Pancreas (tissue), 10 donors: Measurements from ENCODE around the gene AXL. TPM values are rescaled to one million over a fixed set of nuclear protein-coding genes. Genes with fewer than 3 reads are reported as not detected.
A peak's percentile ranks its signal among the peaks of the same experiment; 100 is the strongest.

Source experiments
- ATAC-seq, 4 donors: fragments of 200-7000 bp; cut with Tn5 transposase; one replicate each; pipeline versions ENCODE4 v1.8.0 to v1.9.1; 2020; ENCODE audit warnings: mild to moderate bottlenecking in 4 of 4, moderate library complexity in 4 of 4
- DNase-seq, 6 donors: peaks; one replicate each; pipeline ENCODE4 v3.0.0-alpha.2; 2020
- FAIRE-seq: peaks from 2 replicates; lab custom pipeline; 2012; peaks lifted over from hg19 to GRCh38; lab: Jason Lieb, UNC
- H3K27ac ChIP-seq, 4 donors: fragments of 200-600 bp; sonication (generic); 1 replicate in 3 of 4; 2 replicates in 1 of 4; pipeline versions ENCODE4 v1.5.0 to v1.8.0; 2020
- H3K27me3 ChIP-seq, 4 donors: fragments of 200-600 bp; one replicate each; pipeline ENCODE4 v1.8.0; 2021
- H3K36me3 ChIP-seq, 3 donors: fragments of 200-600 bp; sonication (generic) in 1 of 3; one replicate each; pipeline versions ENCODE4 v1.5.0 to v1.8.0; 2020 to 2021
- H3K4me1 ChIP-seq, 3 donors: fragments of 200-600 bp; one replicate each; pipeline ENCODE4 v1.8.0; 2021
- H3K4me3 ChIP-seq, 4 donors: fragments of 200-600 bp; sonication (generic) in 2 of 4; one replicate each; pipeline versions ENCODE4 v1.5.0 to v1.8.0; 2020 to 2021
- H3K9me3 ChIP-seq, 4 donors: fragments of 200-600 bp; one replicate each; pipeline ENCODE4 v1.8.0; 2021
- CTCF ChIP-seq, 4 donors: fragments of 200-600 bp; sonication (generic) in 3 of 4; IDR thresholded peaks; one replicate each; pipeline versions ENCODE4 v1.5.0 to v1.8.0; 2021; ENCODE audit warnings: antibody characterized with exemption in 4 of 4
- WGBS, 2 donors: extraction: QIAGEN DNeasy Blood & Tissue Kit; methylation state at CpG; one replicate each; pipeline ENCODE4 v1.1.7; 2013; 5-methylcytosine and 5-hydroxymethylcytosine counted together
- intact Hi-C, 3 donors: fragments of 100-400 bp; cut with DNase I; formaldehyde crosslinking; loops; one replicate each; pipeline versions ENCODE4 v1.11.1 to v1.14.2; 2022
- polyA plus RNA-seq, 2 donors: library from polyadenylated mRNA; stranded (reverse); fragments of 200-250 nt; gene quantifications; one replicate each; pipeline ENCODE4 v1.2.3, GENCODE V29; 2013
- total RNA-seq, 6 donors: library from RNA; stranded (reverse); fragmentation: NEBNext Ultra II Directional in 4 of 6; extraction: Animal tissue kit (Norgen Biotek cat#: 25700) in 4 of 6; gene quantifications; one replicate each; pipeline versions ENCODE4 v1.2.1 to v1.2.4, GENCODE V29; 2021 to 2023
- donor health status: healthy with polysubstance abuse.
- donor health status: DM: no; HTN: no; CAD: no; lungs with moderate emphysema.
- donor health status: DM: no; HTN: no; CAD: no.
- donor health status: control.
- donor health status: control.
- donor health status: Bipolar disorder and iron deficiency.
- donor health status: DM: yes; HTN: yes; CAD: no.
- donor health status: DM: no; HTN: no; CAD: no.
- donor health status: DM: no; HTN: no; CAD: no.
- donor health status: DM: yes; HTN: yes; CAD: no.

Gene AXL
- total and polyA plus RNA-seq, 8 donors, result 1.2 to 16.6 (median 3.3) TPM

GRCh38 chr19:41299046-41299754 is 80.2 kb downstream of the AXL start:
- TF ChIP-seq CTCF (IDR thresholded peaks at IDR 0.05), result no peak
- peak in 1 of 4 donors; percentile 4 for ATAC-seq
- Histone ChIP-seq H3K27ac (peak overlapping the region in 3 of 4 donors; percentile 6 to 67 (median 50)), H3K4me3 (no peak overlapping the region), H3K36me3 (peaks cover 4 to 73% (median 37%) of the 10 kb centered on the region in 3 donors), H3K9me3 (no peaks in the 10 kb centered on the region), H3K4me1 (peaks cover 0 to 12% (median 0%) of the 10 kb centered on the region in 3 donors), H3K27me3 (no peaks in the 10 kb centered on the region)
- FAIRE-seq, result no peak
- DNase-seq, result no peak
- intact Hi-C loops, result no loop called here
- WGBS, 2 donors, result 76 to 80% methylated on average over 10 of the region's 10 CpGs

GRCh38 chr19:41299755-41300089 is 80.7 kb downstream of the AXL start:
- peak overlapping the region in 2 of 4 donors; percentile 50 to 67 for H3K27ac ChIP-seq
- peaks cover 7 to 73% (median 37%) of the 10 kb centered on the region in 3 donors for H3K36me3 ChIP-seq
- DNase-seq (no peak), ATAC-seq (peak in 2 of 4 donors; percentile 3 to 6), FAIRE-seq (no peak)
- intact Hi-C loops, result loop anchor here in 1 of 3 donors (10.0 kb wide), 1 partner anchor 95 kb away; no protein-coding TSS in a partner anchor
- peaks cover 0 to 12% (median 0%) of the 10 kb centered on the region in 3 donors for H3K4me1 ChIP-seq
- H3K4me3 ChIP-seq, result no peak overlapping the region
- TF ChIP-seq CTCF (IDR thresholded peaks at IDR 0.05), result no peak
- H3K9me3 ChIP-seq, result no peaks in the 10 kb centered on the region
- WGBS, 2 donors, result 50 to 53% methylated on average over 4 of the region's 4 CpGs
- H3K27me3 ChIP-seq, result no peaks in the 10 kb centered on the region

GRCh38 chr19:41300555-41300954 is 81.5 kb downstream of the AXL start:
- FAIRE-seq (no peak), ATAC-seq (no peak), DNase-seq (peak in 1 of 6 donors; percentile 10)
- H3K27ac ChIP-seq, result no peak overlapping the region
- 92 to 94% methylated on average over 6 of the region's 6 CpGs for WGBS, 2 donors
- H3K27me3 ChIP-seq, result no peaks in the 10 kb centered on the region
- intact Hi-C loops, result loop anchor here in 1 of 3 donors (10.0 kb wide), 1 partner anchor 96 kb away; no protein-coding TSS in a partner anchor
- TF ChIP-seq CTCF (IDR thresholded peaks at IDR 0.05), result no peak
- peaks cover 7 to 73% (median 35%) of the 10 kb centered on the region in 3 donors for H3K36me3 ChIP-seq
- H3K9me3 ChIP-seq, result no peaks in the 10 kb centered on the region
- peaks cover 0 to 12% (median 0%) of the 10 kb centered on the region in 3 donors for H3K4me1 ChIP-seq
- no peak overlapping the region for H3K4me3 ChIP-seq

GRCh38 chr19:41302624-41303351 is 83.8 kb downstream of the AXL start:
- H3K4me1 ChIP-seq, result peaks cover 0 to 2% (median 0%) of the 10 kb centered on the region in 3 donors
- DNase-seq (peak in 1 of 6 donors; percentile 52), FAIRE-seq (no peak), ATAC-seq (no peak)
- H3K4me3 ChIP-seq, result no peak overlapping the region
- H3K27ac ChIP-seq, result no peak overlapping the region
- TF ChIP-seq CTCF (IDR thresholded peaks at IDR 0.05), result no peak
- H3K36me3 ChIP-seq, result peaks cover 7 to 65% (median 38%) of the 10 kb centered on the region in 3 donors
- 84 to 87% methylated on average over 21 of the region's 21 CpGs for WGBS, 2 donors
- H3K9me3 ChIP-seq, result no peaks in the 10 kb centered on the region
- intact Hi-C loops, result loop anchor here in 1 of 3 donors (10.0 kb wide), 1 partner anchor 98 kb away; no protein-coding TSS in a partner anchor
- H3K27me3 ChIP-seq, result no peaks in the 10 kb centered on the region
